ENCODE measurements around the gene MSI2.

Gene MSI2

DNA sequence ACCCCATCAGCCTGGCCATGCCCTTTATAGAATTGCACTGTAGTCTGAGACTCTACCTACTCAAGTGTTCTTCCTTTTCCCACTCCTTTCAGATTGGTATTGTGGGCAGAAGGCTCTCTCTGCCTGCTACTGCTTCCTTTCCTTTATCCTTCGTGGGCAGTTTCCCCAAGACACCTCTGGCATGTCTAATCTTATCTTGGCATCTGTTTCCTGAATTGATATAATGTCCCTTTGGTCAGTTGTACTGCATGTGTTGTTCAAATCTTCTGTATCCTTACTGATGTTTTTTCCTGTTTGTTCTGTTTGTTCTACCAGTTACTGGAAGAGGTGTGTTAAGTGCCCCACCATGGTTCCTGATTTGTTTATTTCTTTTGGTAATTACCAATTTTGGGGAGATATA lies 29.5 kb upstream of the MSI2 start:
- FAIRE-seq (no peak), DNase-seq (ENCODE audit: insufficient read length) (no peak)
- TF ChIP-seq POLR2AphosphoS5 (IDR thresholded peaks at IDR 0.05; ENCODE audit: low read depth, low read length), result no peak
- no peak for TF ChIP-seq POLR2A (IDR thresholded peaks at IDR 0.05; ENCODE audit: low read depth, low read length)
- TF ChIP-seq TAF1 (IDR thresholded peaks at IDR 0.05; ENCODE audit: borderline replicate concordance, low read depth, low read length), result no peak

DNA sequence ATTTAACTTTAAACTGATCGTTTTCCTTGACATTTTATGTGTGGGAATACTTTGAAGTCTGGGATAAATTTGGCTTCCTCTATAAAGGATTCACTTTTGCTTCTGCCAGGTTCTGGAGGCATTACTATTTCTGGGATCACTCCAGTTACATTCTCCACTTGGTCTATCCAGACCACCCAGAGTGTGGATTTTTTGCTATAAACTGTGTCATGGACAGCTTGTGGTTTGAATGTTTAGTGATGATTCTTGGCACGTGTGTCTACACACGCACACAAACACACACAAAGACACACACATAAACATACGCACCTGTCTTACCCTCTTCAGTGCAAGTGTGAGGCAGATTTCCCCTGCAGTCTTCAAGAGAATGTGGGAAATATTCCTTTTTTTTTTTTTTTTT lies 27.4 kb upstream of the MSI2 start:
- no peak for TF ChIP-seq POLR2AphosphoS5 (IDR thresholded peaks at IDR 0.05; ENCODE audit: low read depth, low read length)
- TF ChIP-seq POLR2A (IDR thresholded peaks at IDR 0.05; ENCODE audit: low read depth, low read length), result no peak
- no peak for DNase-seq (ENCODE audit: insufficient read length)
- FAIRE-seq, result no peak

GRCh38 chr17:57234061-57234738 lies 22.1 kb upstream of the MSI2 start:
- FAIRE-seq, result no peak
- no peak for TF ChIP-seq POLR2AphosphoS5 (IDR thresholded peaks at IDR 0.05; ENCODE audit: low read depth, low read length)
- no peak for TF ChIP-seq TAF1 (IDR thresholded peaks at IDR 0.05; ENCODE audit: borderline replicate concordance, low read depth, low read length)
- TF ChIP-seq POLR2A (IDR thresholded peaks at IDR 0.05; ENCODE audit: low read depth, low read length), result no peak
- no peak for DNase-seq (ENCODE audit: insufficient read length)

DNA sequence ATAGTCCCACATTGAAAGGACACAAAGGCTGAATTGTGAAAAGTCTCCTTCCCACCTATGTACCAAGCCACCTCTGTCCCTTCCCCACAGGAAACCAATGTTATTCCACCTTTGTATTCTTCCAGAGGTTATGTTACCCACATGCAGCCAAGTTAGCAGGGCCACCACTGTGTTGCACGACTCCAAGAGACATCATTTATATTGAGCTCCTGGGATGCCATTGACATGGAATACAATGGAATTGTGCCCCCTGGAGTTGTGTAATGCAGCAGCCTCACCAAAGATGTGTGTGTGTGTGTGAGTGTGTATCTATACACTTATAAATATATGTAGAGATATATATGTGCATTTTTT lies 21.6 kb upstream of the MSI2 start:
- TF ChIP-seq POLR2AphosphoS5 (IDR thresholded peaks at IDR 0.05; ENCODE audit: low read depth, low read length) (no peak), TAF1 (IDR thresholded peaks at IDR 0.05; ENCODE audit: borderline replicate concordance, low read depth, low read length) (no peak), POLR2A (IDR thresholded peaks at IDR 0.05; ENCODE audit: low read depth, low read length) (no peak)
- DNase-seq (ENCODE audit: insufficient read length), result no peak
- FAIRE-seq, result no peak

DNA sequence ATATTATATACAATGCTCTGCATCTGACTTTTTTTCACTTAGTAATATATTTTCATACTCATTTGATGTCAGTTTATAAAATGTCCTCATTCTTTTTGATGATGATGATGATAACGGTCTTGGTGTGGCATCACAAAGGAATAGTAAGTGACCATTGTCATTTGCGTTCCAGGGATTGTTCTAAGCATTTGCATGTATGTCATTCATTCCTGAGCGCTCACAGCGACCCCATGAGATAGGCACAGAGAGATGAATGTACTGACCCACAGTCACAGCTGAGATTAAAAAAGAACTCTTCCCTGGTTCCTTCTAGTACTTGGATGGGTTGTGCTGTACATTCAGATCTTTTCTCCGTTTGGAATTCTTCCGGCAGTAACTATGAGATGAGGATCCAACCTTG lies 21.2 kb upstream of the MSI2 start:
- FAIRE-seq (no peak), DNase-seq (ENCODE audit: insufficient read length) (no peak)
- no peak for TF ChIP-seq POLR2A (IDR thresholded peaks at IDR 0.05; ENCODE audit: low read depth, low read length)
- TF ChIP-seq TAF1 (IDR thresholded peaks at IDR 0.05; ENCODE audit: borderline replicate concordance, low read depth, low read length), result no peak

GRCh38 chr17:57236686-57237299 lies 19.5 kb upstream of the MSI2 start:
- DNase-seq (ENCODE audit: insufficient read length), result no peak
- no peak for FAIRE-seq
- TF ChIP-seq POLR2AphosphoS5 (IDR thresholded peaks at IDR 0.05; ENCODE audit: low read depth, low read length) (no peak), POLR2A (IDR thresholded peaks at IDR 0.05; ENCODE audit: low read depth, low read length) (no peak), TAF1 (IDR thresholded peaks at IDR 0.05; ENCODE audit: borderline replicate concordance, low read depth, low read length) (no peak)

DNA sequence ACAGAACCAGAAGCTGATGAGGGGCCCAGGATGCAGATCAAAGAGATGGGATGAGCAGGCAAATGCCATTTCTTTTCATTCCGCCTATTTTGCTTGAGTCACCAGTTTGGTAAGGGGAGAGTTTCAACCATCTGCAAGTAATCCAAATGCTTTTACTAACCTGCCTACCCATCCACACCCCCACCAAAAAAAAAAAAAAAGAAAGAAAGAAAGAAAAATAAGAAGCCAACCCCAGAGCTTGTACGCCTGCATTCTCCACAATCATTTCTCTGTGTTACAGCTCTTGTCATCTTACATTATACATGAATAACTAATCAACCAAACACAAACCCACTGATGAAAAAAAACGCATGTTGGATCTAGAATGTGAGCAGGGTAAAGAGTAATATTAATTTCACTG lies 15.7 kb upstream of the MSI2 start:
- TF ChIP-seq POLR2AphosphoS5 (IDR thresholded peaks at IDR 0.05; ENCODE audit: low read depth, low read length) (no peak), POLR2A (IDR thresholded peaks at IDR 0.05; ENCODE audit: low read depth, low read length) (no peak), TAF1 (IDR thresholded peaks at IDR 0.05; ENCODE audit: borderline replicate concordance, low read depth, low read length) (no peak)
- no peak for FAIRE-seq

DNA sequence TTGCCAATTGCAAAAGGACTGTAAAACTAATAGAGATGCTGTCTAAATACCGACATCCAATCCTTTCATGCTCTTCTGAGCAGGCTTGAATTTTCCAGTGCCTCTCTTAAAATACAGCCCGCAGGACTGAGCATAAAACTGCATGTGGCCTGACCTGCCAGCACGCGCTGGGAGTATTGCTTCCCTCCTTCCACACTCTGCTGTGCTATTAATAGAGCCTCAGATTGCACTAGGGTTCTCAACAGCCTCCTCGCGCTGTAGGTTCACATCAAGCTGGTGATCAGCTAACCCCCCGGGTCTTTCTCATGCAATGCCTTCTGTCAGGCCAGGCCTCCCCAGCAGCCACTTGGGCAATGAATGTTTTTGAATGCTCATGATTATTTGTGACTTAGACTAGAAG lies 14.2 kb upstream of the MSI2 start:
- DNase-seq (ENCODE audit: insufficient read length) (no peak), FAIRE-seq (no peak)
- no peak for TF ChIP-seq POLR2AphosphoS5 (IDR thresholded peaks at IDR 0.05; ENCODE audit: low read depth, low read length)
- TF ChIP-seq POLR2A (IDR thresholded peaks at IDR 0.05; ENCODE audit: low read depth, low read length), result no peak
- no peak for TF ChIP-seq TAF1 (IDR thresholded peaks at IDR 0.05; ENCODE audit: borderline replicate concordance, low read depth, low read length)

More for the DNA sequence above, 15.7 kb upstream of the MSI2 start:
- DNase-seq (ENCODE audit: insufficient read length), result no peak

- no peak for TF ChIP-seq TAF1 (IDR thresholded peaks at IDR 0.05; ENCODE audit: borderline replicate concordance, low read depth, low read length)
- no peak for TF ChIP-seq POLR2A (IDR thresholded peaks at IDR 0.05; ENCODE audit: low read depth, low read length)
- no peak for TF ChIP-seq POLR2AphosphoS5 (IDR thresholded peaks at IDR 0.05; ENCODE audit: low read depth, low read length)
- FAIRE-seq (peak; percentile 92), DNase-seq (ENCODE audit: insufficient read length) (peak; percentile 43)
Observed at GRCh38 chr17:57243171-57243622, 13.1 kb upstream of the MSI2 start.

- TF ChIP-seq POLR2A (IDR thresholded peaks at IDR 0.05; ENCODE audit: low read depth, low read length) (no peak), TAF1 (IDR thresholded peaks at IDR 0.05; ENCODE audit: borderline replicate concordance, low read depth, low read length) (no peak), POLR2AphosphoS5 (IDR thresholded peaks at IDR 0.05; ENCODE audit: low read depth, low read length) (no peak)
- DNase-seq (ENCODE audit: insufficient read length), result no peak
- no peak for FAIRE-seq
Observed at GRCh38 chr17:57245786-57246185, 10.5 kb upstream of the MSI2 start.

DNA sequence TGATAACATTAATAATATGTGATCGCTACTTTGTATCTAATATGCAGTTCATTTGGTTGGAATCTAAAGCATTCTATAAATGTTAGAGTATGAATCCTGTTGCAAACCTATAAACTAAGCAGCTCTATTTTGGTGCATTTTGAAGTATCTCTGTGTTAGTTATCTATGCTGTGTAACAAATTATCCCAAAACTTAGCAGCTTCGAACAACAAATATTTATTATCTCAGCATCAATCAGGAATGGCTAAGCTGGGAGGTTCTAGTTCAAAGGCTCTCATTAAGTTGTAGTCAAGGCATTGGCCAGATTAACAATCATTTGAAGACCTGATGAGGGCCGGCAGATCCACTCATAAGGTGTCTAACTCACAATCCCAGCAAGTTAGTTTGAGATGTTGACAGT lies 10.1 kb upstream of the MSI2 start:
- TF ChIP-seq TAF1 (IDR thresholded peaks at IDR 0.05; ENCODE audit: borderline replicate concordance, low read depth, low read length), result no peak
- TF ChIP-seq POLR2A (IDR thresholded peaks at IDR 0.05; ENCODE audit: low read depth, low read length), result no peak
- no peak for TF ChIP-seq POLR2AphosphoS5 (IDR thresholded peaks at IDR 0.05; ENCODE audit: low read depth, low read length)
- DNase-seq (ENCODE audit: insufficient read length) (no peak), FAIRE-seq (no peak)

DNA sequence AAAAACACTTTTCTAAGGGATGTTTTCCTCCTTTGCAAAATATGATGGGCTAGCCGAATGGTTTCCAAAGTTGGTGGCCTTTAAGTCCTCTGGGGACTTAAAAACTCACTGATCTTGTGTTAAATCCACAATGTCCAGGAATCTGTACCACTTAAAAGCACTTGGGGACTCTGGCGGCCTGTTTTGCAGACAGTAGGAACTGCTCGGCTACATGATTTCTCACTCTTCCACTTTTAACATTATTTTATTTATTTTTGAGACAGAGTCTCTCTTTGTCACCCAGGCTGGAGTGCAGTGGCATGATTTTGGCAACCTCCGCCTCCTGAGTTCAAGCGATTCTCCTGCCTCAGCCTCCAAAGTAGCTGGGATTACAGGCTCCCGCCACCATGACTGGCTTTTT lies 9.1 kb upstream of the MSI2 start:
- DNase-seq (ENCODE audit: insufficient read length), result no peak
- TF ChIP-seq TAF1 (IDR thresholded peaks at IDR 0.05; ENCODE audit: borderline replicate concordance, low read depth, low read length) (no peak), POLR2AphosphoS5 (IDR thresholded peaks at IDR 0.05; ENCODE audit: low read depth, low read length) (no peak), POLR2A (IDR thresholded peaks at IDR 0.05; ENCODE audit: low read depth, low read length) (no peak)
- no peak for FAIRE-seq
